CD4-positive, alpha-beta T cell treated with Interleukin-21 for 1 hour (primary cell): ENCODE data around the gene TMEM97.
"Not testable (repeated sequence)": the region's sequence is repeated elsewhere in the genome, so short reads cannot be mapped to it uniquely, and the experiment has no call there.

Experiments used
- DNase-seq: peaks from one replicate; pipeline ENCODE4 v3.0.0-alpha.2; 2020

TMEM97 gene

GRCh38 chr17:28338769-28339212 lies 19.8 kb downstream of the TMEM97 start:
- DNase-seq, result not testable (repeated sequence)

GRCh38 chr17:28339431-28339830 lies 20.4 kb downstream of the TMEM97 start:
- no peak for DNase-seq

GRCh38 chr17:28340374-28340773 lies 21.4 kb downstream of the TMEM97 start:
- DNase-seq, result no peak

GRCh38 chr17:28341516-28341915 lies 22.5 kb downstream of the TMEM97 start:
- no peak for DNase-seq

GRCh38 chr17:28342313-28342712 lies 23.3 kb downstream of the TMEM97 start:
- DNase-seq, result no peak

GRCh38 chr17:28343491-28343932 lies 24.5 kb downstream of the TMEM97 start:
- DNase-seq, result no peak

- DNase-seq, result no peak
Observed at GRCh38 chr17:28344011-28344410, 25.0 kb downstream of the TMEM97 start.

- DNase-seq, result no peak
Observed at GRCh38 chr17:28344435-28344901, 25.5 kb downstream of the TMEM97 start.

- no peak for DNase-seq
Observed at GRCh38 chr17:28345419-28346198, 26.6 kb downstream of the TMEM97 start.

GRCh38 chr17:28346199-28346580 lies 27.2 kb downstream of the TMEM97 start:
- DNase-seq, result no peak

- DNase-seq, result no peak
Observed at GRCh38 chr17:28346746-28347246, 27.8 kb downstream of the TMEM97 start.

- no peak for DNase-seq
Observed at GRCh38 chr17:28347261-28347891, 28.4 kb downstream of the TMEM97 start.

GRCh38 chr17:28348979-28349378 lies 30.0 kb downstream of the TMEM97 start:
- DNase-seq, result no peak

GRCh38 chr17:28350271-28350670 lies 31.3 kb downstream of the TMEM97 start:
- DNase-seq, result no peak

GRCh38 chr17:28357061-28357900 lies 38.3 kb downstream of the TMEM97 start, which contains the start of gene POLDIP2:
POLDIP2 (minus strand) TSS chr17:28357527; CDS start chr17:28357448, 79 bp downstream.
- DNase-seq, result peak; percentile 96

GRCh38 chr17:28357901-28358197 lies 38.8 kb downstream of the TMEM97 start:
- DNase-seq, result no peak

- DNase-seq, result no peak
Observed at GRCh38 chr17:28363186-28363585, 44.2 kb downstream of the TMEM97 start.

- no peak for DNase-seq
Observed at GRCh38 chr17:28363776-28364650, 45.0 kb downstream of the TMEM97 start.

GRCh38 chr17:28364665-28365363 lies 45.8 kb downstream of the TMEM97 start, which contains the start of gene SEBOX:
SEBOX (minus strand) TSS chr17:28365199; CDS start chr17:28365151, 48 bp downstream.
- no peak for DNase-seq

GRCh38 chr17:28365487-28365886 lies 46.5 kb downstream of the TMEM97 start:
- DNase-seq, result no peak

- no peak for DNase-seq
Observed at GRCh38 chr17:28366605-28367004, 47.6 kb downstream of the TMEM97 start.
